Sigmoid colon (tissue), 7 donors: ENCODE measurements around the gene RARRES2. TPM values are rescaled to one million over a fixed set of nuclear protein-coding genes. Genes with fewer than 3 reads are reported as not detected.

ENCODE experiments used
- DNase-seq: peaks from one replicate; pipeline ENCODE4 v3.0.0-alpha.2; 2019
- H3K27ac ChIP-seq, 4 donors: fragments of 200-600 bp; sonication (generic); one replicate each; pipeline ENCODE4 v1.5.1; 2016 to 2019; ENCODE audit warnings: mild to moderate bottlenecking in 1 of 4
- H3K27me3 ChIP-seq, 3 donors: fragments of 200-600 bp; sonication (generic); one replicate each; pipeline ENCODE4 v1.5.1; 2019; ENCODE audit warnings: mild to moderate bottlenecking in 1 of 3
- H3K36me3 ChIP-seq, 4 donors: fragments of 200-600 bp; sonication (generic); one replicate each; pipeline ENCODE4 v1.5.1; 2016 to 2019
- H3K4me1 ChIP-seq, 4 donors: fragments of 200-600 bp; sonication (generic); one replicate each; pipeline ENCODE4 v1.5.1; 2017 to 2019
- H3K4me3 ChIP-seq, 4 donors: fragments of 200-600 bp; sonication (generic); one replicate each; pipeline ENCODE4 v1.5.1; 2017 to 2019; ENCODE audit warnings: mild to moderate bottlenecking in 2 of 4, moderate library complexity in 1 of 4
- H3K9me3 ChIP-seq, 4 donors: fragments of 200-600 bp in 3 of 4; sonication (generic) in 3 of 4; one replicate each; pipeline versions ENCODE4 v1.5.1 to v1.6.1; 2013 to 2019
- CTCF ChIP-seq, 4 experiments: fragments of 450-650 bp in 3 of 4; fragments of 200-600 bp in 1 of 4; IDR thresholded peaks; one replicate each; pipeline ENCODE4 v1.5.1; 2016 to 2019; ENCODE audit warnings: antibody characterized with exemption in 4 of 4, mild to moderate bottlenecking in 3 of 4, moderate library complexity in 2 of 4
- EP300 ChIP-seq, 4 donors: sonication (generic); formaldehyde crosslinking; IDR thresholded peaks; one replicate each; pipeline ENCODE4 v1.6.1; 2017; ENCODE audit warnings: antibody characterized with exemption in 4 of 4
- POLR2A ChIP-seq, 2 donors: fragments of 450-650 bp; IDR thresholded peaks; one replicate each; pipeline ENCODE4 v1.6.1; 2016; ENCODE audit warnings: antibody characterized with exemption in 2 of 2, mild to moderate bottlenecking in 2 of 2, moderate library complexity in 2 of 2
- POLR2AphosphoS5 ChIP-seq, 4 donors: sonication (generic); formaldehyde crosslinking; IDR thresholded peaks; one replicate each; pipeline ENCODE4 v1.6.1; 2017; ENCODE audit warnings: antibody characterized with exemption in 4 of 4
- WGBS, 2 donors: extraction: QIAGEN DNeasy Blood & Tissue Kit; methylation state at CpG; one replicate each; pipeline ENCODE4 v1.1.7; 2013; 5-methylcytosine and 5-hydroxymethylcytosine counted together
- intact Hi-C: fragments of 100-400 bp; cut with DNase I; formaldehyde crosslinking; loops from one replicate; pipeline ENCODE4 v1.15.1; 2023
- polyA plus RNA-seq, 3 donors: library from polyadenylated mRNA; stranded (reverse); fragments of 200-250 nt; gene quantifications; one replicate each; pipeline ENCODE4 v1.2.3, GENCODE V29; 2013
- total RNA-seq, 4 donors: library from RNA; depleted of rRNA; stranded (reverse); fragments of >200 nt; gene quantifications; one replicate each; pipeline ENCODE4 v1.1.0, GENCODE V29; 2016
- donor health status: healthy with polysubstance abuse.
- donor health status: Bipolar disorder and iron deficiency.
- donor health status: healthy.

RARRES2 gene
- total and polyA plus RNA-seq, 7 donors = 28.9 to 447 (median 289) TPM

- intact Hi-C loops = no loop called here
- peak overlapping the region in 2 of 4 donors; percentile 21 to 52 for H3K27ac ChIP-seq
These were observed 41.4 kb upstream of the RARRES2 start for GRCh38 chr7:150382844-150383225.

GRCh38 chr7:150382123-150382843, 40.9 kb upstream of the RARRES2 start:
- Histone ChIP-seq H3K9me3 (no peaks in the 10 kb centered on the region), H3K27me3 (no peaks in the 10 kb centered on the region), H3K36me3 (no peaks in the 10 kb centered on the region), H3K4me1 (peaks cover 0 to 58% (median 36%) of the 10 kb centered on the region in 4 donors), H3K27ac (peak overlapping the region in 2 of 4 donors; percentile 21 to 52), H3K4me3 (no peak overlapping the region)
- WGBS, 2 donors = 21 to 71% methylated on average over 20 of the region's 20 CpGs
- DNase-seq = no peak
- no peak for TF ChIP-seq POLR2AphosphoS5 (IDR thresholded peaks at IDR 0.05)
- TF ChIP-seq CTCF (IDR thresholded peaks at IDR 0.05) = no peak
- no peak for TF ChIP-seq POLR2A (IDR thresholded peaks at IDR 0.05)
- TF ChIP-seq EP300 (IDR thresholded peaks at IDR 0.05) = no peak
- intact Hi-C loops = no loop called here

More at GRCh38 chr7:150382844-150383225, 41.4 kb upstream of the RARRES2 start:
- Histone ChIP-seq H3K4me3 (no peak overlapping the region), H3K9me3 (no peaks in the 10 kb centered on the region), H3K4me1 (peaks cover 0 to 58% (median 34%) of the 10 kb centered on the region in 4 donors), H3K27me3 (no peaks in the 10 kb centered on the region), H3K36me3 (no peaks in the 10 kb centered on the region)
- WGBS, 2 donors = 15 to 55% methylated on average over 4 of the region's 4 CpGs
- DNase-seq = no peak
- TF ChIP-seq CTCF (IDR thresholded peaks at IDR 0.05) (no peak), POLR2AphosphoS5 (IDR thresholded peaks at IDR 0.05) (no peak), EP300 (IDR thresholded peaks at IDR 0.05) (no peak), POLR2A (IDR thresholded peaks at IDR 0.05) (no peak)

- peaks cover 0 to 58% (median 36%) of the 10 kb centered on the region in 4 donors for H3K4me1 ChIP-seq
- no peaks in the 10 kb centered on the region for H3K9me3 ChIP-seq
- no peak overlapping the region for H3K4me3 ChIP-seq
- intact Hi-C loops = no loop called here
- TF ChIP-seq CTCF (IDR thresholded peaks at IDR 0.05) = no peak
- TF ChIP-seq EP300 (IDR thresholded peaks at IDR 0.05) = no peak
- no peak for TF ChIP-seq POLR2A (IDR thresholded peaks at IDR 0.05)
- TF ChIP-seq POLR2AphosphoS5 (IDR thresholded peaks at IDR 0.05) = no peak
- H3K27ac ChIP-seq = peak overlapping the region in 2 of 4 donors; percentile 21 to 27
- DNase-seq = peak; percentile 61
- 41 to 85% methylated on average over 1 of the region's 1 CpG for WGBS, 2 donors
- H3K36me3 ChIP-seq = no peaks in the 10 kb centered on the region
- H3K27me3 ChIP-seq = no peaks in the 10 kb centered on the region
These were observed 40.3 kb upstream of the RARRES2 start for GRCh38 chr7:150381785-150382122.

- DNase-seq = peak; percentile 60
- peak overlapping the region in 3 of 4 donors; percentile 1 to 93 (median 27) for H3K27ac ChIP-seq
- no peak for TF ChIP-seq POLR2AphosphoS5 (IDR thresholded peaks at IDR 0.05)
- TF ChIP-seq CTCF (IDR thresholded peaks at IDR 0.05) = no peak
- TF ChIP-seq EP300 (IDR thresholded peaks at IDR 0.05) = no peak
- TF ChIP-seq POLR2A (IDR thresholded peaks at IDR 0.05) = no peak
- peaks cover 0 to 61% (median 36%) of the 10 kb centered on the region in 4 donors for H3K4me1 ChIP-seq
- H3K4me3 ChIP-seq = no peak overlapping the region
- H3K36me3 ChIP-seq = no peaks in the 10 kb centered on the region
- WGBS, 2 donors = 33 to 73% methylated on average over 9 of the region's 9 CpGs
- no peaks in the 10 kb centered on the region for H3K9me3 ChIP-seq
- no peaks in the 10 kb centered on the region for H3K27me3 ChIP-seq
- intact Hi-C loops = no loop called here
These were observed 39.7 kb upstream of the RARRES2 start for GRCh38 chr7:150381096-150381495.
